Activated T-cell treated with anti-CD3 and anti-CD28 coated beads for 24 hours (primary cell): ENCODE results near the gene CCDC7.
"Not testable (repeated sequence)": the region's sequence is repeated elsewhere in the genome, so short reads cannot be mapped to it uniquely, and the experiment has no call there.

Experiments
- DNase-seq: peaks from one replicate; pipeline ENCODE4 v3.0.0-alpha.2; 2020; ENCODE audit warnings: low read depth

CCDC7 gene

DNA sequence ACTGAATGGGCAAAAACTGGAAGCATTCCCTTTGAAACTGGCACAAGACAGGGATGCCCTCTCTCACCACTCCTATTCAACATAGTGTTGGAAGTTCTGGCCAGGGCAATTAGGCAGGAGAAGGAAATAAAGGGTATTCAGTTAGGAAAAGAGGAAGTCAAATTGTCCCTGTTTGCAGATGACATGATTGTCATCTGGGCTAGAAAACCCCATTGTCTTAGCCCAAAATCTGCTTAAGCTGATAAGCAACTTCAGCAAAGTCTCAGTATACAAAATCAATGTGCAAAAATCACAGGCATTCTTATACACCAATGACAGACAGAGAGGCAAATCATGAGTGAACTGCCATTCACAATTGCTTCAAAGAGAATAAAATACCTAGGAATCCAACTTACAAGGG lies 116.8 kb downstream of the CCDC7 start:
- DNase-seq = not testable (repeated sequence)

DNA sequence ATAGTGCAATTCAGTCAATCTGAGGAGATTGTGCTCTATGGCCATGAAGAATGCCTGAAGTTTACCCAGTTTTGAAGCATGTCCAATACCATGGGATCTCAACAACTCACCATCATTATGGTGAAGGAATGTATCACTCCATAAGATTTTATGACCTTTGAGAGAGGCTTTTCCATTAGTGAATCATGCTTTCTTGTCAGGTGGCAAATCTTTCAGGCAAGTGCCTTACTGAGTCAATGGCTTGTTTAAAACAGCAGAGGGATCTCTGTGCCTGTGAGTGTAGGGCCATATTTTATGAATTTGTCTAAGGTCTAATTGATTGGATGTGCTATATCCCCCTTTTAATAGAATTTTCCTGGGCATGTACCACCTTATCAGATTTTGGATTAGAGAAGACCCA lies 131.5 kb downstream of the CCDC7 start:
- DNase-seq = no peak

DNA sequence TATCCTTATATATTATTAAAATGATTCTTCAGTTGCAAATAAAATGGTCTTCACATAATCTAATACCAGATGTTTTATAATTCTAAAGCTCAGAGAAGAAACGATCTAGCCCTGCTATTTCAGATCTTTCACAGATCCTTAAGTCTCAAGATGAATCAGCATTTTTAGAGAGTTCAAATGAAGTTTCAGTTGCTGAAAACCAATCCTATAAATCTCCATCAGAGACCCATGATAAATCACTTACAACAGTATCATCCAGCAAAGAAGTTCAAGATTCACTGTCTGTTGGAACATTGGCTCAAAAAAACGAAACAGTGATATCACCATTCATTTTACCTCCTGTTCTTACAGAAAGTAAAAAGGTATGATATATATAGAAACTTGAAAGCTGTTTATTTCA lies 137.0 kb downstream of the CCDC7 start:
- DNase-seq = no peak

DNA sequence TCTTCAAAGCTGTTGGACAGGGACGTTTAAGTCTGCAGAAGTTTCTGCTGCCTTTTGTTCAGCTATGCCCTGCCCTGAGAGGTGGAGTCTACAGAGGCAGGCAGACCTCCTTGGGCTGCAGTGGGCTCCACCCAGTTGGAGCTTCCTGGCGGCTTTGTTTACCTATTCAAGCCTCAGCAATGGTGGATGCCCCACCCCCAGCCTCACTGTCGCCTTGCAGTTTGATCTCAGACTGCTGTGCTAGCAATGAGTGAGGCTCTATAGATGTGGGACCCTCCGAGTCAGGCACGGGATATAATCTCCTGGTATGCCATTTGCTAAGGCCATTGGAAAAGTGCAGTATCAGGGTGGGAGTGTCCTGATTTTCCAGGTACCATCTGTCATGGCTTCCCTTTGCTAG lies 152.1 kb downstream of the CCDC7 start:
- not testable (repeated sequence) for DNase-seq

DNA sequence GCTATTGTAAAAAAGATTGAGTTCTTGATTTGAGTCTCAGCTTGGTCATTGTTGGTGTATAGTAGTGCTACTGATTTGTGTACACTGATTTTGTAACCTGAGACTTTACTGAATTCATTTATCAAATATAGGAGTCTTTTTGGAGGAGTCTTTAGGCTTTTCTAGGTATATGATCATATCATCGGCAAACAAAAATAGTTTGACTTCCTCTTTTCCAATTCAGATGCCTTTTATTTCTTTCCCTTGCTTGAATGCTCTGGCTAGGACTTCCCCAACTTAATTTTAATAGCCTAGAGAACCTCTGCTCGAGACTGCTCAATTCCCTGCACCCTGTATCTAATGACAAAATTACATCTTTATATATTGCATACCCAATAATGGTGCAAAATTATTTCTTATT lies 154.4 kb downstream of the CCDC7 start:
- no peak for DNase-seq

DNA sequence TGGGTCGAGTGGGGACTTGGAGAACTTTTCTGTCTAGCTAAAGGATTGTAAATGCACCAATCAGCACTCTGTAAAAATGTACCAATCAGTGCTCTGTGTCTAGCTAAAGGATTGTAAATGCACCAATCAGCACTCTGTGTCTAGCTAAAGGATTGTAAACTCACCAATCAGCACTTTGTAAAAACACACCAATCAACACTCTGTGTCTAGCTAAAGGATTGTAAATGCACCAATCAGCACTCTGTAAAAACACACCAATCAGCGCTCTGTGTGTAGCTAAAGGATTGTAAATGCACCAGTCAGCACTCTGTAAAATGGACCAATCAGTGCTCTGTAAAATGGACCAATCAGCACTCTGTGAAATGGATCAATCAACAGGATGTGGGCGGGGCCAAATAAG lies 155.6 kb downstream of the CCDC7 start:
- DNase-seq = not testable (repeated sequence)

DNA sequence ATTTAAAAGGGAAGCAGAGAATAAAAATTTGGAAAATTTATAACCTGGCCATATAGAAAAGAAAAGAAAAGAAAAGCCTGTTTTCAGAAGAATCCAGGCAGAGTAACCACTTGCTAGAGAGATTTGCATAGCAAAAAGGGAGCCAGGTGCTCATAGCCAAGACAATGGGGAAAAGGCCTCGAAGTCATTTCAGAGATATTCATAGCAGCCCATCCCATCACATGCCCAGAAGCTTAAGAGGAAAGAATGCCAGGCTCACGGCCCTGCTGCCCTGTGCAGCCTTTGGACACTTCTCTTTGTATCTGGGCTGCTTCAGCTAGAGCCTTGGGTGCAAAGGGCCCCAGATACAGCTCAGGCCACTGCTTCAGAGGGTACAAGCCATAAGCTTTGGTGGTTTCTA lies 159.8 kb downstream of the CCDC7 start:
- DNase-seq = no peak

DNA sequence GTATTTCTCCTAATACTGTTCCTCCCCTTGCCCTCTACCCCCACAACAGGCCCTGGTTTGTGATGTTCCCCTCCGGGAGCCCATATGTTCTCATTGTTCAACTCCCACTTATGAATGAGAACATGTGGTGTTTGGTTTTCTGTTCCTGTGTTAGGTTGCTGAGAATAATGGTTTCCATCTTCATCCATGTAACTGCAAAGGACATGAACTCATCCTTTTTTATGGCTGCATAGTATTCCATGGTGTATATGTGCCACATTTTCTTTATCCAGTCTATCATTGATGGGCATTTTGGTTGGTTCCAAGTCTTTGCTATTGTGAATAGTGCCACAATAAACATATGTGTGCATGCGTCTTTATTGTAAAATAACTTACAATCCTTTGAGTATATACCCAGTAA lies 164.6 kb downstream of the CCDC7 start:
- DNase-seq = not testable (repeated sequence)

DNA sequence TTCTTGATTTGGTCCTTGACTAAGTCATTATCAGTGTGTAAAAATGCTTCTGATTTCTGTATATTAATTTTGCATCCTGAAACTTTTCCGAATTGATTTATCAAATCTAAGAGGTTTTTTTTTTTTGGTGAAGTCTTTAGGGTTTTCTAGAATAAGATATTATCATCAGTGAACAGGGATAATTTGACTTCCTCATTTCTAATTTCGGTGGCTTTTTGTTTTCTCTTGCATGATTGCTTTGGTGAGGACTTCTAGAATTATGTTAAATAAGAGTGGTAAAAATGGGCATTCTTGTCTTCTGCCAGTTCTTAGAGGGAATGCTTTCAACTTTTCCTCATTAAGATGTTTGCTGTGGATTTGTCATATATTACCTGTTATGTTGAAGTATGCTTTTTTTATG lies 170.5 kb downstream of the CCDC7 start:
- DNase-seq = no peak

DNA sequence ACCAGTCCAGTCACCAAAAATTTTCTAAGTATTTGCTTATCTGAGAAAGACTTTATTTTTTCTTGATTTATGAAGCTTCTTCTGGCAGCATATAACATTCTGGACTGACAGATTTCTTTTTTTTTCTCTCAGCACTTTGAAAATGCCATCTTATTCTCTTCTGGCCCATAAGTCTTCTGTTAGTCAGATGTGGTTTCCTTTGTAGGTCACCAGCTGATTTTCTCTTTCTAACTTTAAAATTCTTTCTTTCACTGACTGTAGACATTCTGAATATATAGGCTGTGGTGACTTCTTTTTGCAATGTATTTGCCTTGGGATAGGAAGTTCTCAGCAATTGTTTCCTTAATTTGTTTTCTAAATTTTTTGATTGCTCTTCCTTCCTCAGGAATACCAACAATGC lies 172.5 kb downstream of the CCDC7 start:
- DNase-seq = no peak

DNA sequence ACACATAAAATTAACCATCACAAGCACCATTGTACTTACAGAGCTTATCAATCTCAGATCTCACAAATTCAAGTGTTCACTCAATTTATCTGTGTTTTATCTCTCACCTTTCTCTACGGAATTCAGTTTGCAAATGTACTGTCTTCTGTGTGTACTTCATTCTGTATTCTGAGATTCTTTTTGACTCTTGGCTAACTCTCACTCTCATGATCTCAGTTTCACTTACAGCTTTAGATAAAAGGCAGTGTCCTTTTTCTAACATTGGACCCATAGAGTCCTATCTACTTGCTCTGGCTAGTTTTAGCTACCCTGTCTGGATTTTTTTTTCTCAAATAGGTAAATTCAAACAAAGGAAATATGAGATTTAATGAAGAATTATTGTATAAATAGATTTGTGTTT lies 176.0 kb downstream of the CCDC7 start:
- no peak for DNase-seq

DNA sequence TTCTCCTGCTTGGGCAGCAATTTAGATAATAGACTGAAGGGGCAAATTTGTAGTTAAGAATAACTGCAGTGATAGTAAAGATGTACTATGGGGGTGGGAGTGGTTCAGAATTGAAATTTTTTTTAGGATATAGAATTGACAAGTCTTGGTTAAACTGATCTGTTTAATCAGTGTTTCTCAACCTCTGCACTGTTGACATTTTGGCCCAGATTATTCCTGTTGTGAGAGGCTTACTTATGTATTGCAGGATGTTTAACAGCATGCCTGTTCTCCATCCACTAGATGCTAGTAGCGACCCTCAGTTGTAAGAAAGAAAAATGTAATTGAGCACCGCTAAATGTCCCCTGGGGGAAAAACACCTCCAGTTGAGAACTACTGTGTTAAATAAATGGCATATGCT lies 176.5 kb downstream of the CCDC7 start:
- DNase-seq = no peak

DNA sequence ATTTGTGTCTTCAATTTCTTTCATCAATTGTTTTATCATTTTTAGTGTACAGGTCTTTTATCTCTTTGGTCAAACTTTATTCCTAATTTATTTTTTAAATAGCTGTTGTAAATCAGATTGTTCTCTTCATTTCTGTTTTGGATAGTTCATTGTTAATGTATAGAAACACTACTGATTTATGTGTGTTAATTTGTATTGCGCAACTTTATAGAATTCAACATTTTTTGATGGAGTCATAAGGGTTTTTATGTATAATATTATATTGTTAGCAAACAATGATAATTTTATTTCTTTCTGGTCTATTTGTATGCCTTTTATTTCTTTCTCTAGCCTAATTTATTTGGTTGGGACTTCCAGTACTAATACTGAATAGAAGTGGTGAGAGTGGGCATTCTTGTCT lies 181.2 kb downstream of the CCDC7 start:
- DNase-seq = no peak

DNA sequence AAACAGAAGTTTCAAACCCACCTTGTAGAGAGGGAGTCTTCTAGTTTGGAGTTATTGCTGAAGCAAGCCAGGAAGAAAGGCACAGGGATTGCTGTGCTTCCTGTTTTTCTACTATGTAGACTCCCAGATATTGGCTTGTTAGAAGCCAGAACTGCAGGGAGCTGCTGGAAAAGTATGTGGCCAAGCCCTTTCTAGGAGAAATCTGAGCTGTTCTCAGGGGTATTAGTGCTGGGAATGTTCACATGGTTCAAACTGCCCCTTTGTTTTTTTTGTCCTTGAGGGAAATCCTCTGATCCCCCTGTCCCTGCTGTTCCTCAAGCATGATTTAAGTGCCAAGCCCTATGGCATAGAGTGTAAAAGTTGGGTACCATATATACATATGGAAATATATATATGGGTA lies 184.0 kb downstream of the CCDC7 start:
- DNase-seq = no peak

DNA sequence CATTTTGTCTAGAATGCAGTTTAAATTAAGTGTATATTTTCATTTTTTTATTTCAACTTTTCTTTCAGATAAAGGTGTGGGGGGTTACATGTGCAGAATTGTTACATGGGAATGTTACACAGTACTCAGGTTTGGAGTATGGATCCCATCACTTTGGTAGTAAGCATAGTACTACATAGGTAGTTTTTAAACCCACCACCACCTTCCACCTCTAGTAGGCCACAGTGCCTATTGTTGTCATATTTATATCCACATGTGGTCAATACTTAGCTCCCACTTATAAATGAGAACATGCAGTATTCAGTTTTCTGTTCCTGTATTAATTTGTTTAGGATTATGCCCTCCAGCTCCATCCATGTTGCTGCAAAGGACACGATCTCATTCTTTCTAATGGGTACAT lies 200.6 kb downstream of the CCDC7 start:
- DNase-seq = no peak

DNA sequence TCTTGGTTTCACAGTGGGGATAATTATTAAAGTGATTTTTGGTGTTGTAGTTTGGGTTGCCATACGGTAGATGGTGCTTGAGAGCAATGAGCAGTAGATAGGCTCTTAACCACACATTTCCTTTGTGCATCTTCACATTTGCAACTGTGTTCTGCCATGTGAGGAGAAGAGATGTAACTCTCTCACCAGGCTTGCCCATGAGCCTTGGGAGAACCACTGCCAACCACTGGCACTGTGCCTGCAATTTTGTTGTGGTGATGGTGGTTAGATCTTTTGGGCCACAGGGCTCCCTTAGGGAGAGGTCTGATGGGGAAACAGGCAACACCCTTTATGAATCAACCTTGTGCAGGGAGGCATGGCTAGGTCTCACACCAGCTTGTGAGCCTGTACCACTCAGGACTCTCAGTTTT lies 204.3 kb downstream of the CCDC7 start:
- no peak for DNase-seq

DNA sequence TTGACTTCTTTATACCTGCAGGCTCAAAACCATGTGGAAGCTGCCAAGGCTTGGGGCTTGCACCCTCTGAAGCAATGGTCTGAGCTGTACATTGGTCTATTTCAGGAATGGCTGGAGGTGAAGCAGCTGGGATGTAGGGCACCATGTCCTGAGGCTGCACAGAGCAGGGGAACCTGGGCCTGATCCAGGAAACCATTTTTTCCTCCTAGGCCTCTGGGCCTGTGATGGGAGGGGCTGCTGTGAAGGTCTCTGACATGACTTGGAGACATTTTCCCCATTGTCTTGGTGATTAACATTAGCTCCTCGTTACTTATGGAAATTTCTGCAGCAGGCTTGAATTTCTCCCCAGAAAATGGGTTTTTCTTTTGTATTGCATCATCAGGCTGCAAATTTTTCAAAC lies 211.5 kb downstream of the CCDC7 start:
- not testable (repeated sequence) for DNase-seq

DNA sequence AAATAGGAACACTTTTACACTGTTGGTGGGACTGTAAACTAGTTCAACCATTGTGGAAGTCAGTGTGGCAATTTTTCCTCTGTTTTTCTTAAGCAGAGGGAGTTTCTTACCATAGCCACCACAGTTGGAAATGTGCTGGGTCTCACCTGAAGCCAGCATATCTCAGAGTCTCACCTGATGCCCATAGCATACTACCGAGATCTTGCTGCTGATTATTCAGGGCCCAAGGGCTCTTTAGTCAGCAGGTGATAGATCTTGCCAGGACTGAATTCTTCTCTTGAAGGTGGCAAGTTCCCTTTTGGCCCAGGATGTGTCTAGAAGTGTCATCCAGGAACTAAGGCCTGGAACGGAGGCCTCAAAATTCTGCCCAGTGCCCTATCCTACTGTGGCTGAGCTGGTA lies 215.4 kb downstream of the CCDC7 start:
- no peak for DNase-seq

DNA sequence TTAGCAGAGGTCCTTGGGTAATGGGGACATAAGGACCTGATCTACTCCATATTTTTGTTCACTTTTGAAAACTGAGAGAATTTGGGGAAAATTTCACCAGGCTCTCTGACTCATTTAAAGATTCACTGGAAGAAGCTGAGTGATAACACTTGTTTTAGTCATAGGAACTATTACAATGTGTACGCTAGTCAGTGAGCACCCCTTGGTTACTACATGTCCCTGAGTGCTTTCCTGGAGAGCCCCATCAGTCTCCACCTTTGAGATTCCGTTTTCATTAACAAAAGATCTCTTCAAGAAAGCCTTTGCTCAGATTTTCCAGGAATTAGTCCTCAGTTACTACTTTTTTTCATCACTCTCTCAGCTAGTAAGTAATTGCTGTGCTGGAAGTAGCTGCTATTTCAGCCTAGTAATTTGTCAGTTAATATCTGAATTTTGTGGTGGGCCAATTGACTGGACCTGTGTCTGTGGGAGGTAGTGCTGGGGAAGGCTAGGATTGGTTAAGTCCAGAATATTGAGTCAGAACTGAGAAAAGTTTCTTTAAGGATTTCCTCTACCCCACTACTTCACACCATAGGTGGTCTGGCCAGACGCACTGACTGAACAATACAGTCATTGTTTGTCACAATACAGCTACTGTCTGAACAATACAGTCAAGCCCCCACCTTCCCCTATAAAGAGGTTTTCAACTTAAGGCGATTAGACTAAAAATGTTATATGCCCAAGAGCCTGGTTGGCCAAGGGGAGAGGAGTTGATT lies 235.0 kb downstream of the CCDC7 start:
- DNase-seq = no peak

DNA sequence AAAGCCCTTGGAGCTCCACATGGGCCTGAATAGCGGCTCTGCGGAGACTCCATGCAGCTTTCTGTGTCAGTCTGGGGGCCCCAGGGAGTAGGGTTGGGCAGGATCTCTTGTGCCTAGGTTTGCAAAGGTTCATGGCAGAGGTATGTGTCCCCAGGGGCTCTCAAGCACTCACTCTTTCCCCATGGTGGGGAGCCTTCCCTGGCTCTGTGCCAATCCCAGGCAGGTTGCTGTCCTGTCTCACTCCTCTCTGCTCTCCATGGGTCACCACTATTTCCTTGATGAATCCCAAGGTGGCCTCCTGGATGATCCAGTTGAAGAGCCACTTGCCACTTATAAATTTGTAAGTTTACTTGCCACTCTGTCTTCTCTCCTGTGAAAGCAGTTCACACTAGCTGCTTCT lies 238.4 kb downstream of the CCDC7 start:
- DNase-seq = no peak

DNA sequence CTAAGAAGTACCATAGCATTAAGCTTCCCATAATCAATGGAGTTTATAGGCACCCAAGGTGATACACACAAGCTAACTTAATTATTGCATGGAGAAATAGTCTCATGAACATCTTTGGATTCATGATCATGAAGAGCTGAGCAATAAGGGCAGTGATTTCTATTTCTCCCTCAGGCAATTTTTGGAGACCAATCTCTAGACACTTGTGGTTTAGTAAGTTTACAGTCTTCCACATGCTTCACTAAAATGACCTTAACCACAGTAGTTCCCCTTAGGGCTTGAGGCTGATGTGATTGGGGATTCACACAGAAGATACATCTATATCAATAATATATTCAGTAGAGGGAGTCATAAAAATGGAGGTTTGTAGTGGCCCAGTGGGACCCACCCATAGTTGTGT lies 241.2 kb downstream of the CCDC7 start:
- no peak for DNase-seq

DNA sequence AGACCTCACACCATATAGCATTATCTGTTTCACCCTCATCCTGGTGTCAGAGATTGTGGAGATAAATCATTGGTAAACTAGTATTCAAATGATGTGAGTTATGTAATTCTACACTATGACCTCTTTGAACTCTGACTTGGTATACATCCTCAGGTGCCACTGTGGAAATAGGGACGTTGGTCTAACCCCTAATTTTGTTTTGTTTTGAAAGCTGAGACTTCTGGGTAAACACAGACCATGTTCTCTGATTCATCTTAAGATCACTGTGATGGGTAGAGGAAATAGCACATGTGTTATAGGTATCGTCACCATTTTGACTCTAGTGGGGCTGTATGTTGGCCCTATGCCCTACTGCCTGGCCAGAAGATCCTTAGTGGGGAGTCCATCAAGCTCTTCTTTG lies 241.6 kb downstream of the CCDC7 start:
- no peak for DNase-seq

DNA sequence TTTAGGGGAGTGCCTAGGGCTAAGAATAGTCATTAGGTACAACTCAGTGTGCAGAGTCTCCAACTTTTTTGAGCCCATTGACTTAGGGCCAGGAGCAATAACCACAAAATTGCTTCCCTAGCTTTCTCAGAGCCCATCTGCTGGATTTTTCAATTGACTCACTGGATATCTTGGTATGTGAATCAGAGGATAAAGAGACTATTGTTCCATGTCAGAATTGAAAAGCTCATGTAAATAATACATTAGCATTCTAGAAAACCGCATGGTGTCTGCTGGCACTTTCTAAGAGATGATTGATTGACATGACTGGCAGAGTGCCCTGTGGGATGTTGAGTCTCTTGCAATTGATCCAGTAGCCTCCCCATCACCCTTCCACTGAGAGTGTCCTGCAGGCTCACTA lies 246.2 kb downstream of the CCDC7 start:
- no peak for DNase-seq

DNA sequence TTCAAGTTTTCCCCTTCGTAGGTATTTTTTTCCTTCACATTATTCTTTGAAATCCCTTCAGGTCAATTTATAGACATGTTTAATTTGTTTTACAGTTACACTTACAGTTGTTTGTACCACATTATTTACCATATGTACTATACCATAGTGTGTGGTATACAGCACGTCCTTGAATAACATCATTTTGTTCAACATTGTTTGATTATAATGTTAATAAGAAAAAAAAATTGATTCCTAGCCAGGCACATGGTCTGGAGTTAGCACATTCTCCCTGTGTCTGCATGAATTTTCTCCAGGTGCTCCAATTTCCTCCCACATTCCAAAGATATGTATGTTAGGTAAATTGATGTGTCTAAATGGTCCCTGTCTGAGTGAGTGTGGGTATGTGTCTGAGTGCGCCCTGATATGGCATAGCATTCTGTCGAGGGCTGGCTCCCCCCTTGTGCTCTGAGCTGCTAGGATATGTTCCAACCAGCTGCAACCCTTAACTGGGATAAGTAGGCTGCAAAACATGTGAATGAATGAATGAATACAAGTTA lies 247.6 kb downstream of the CCDC7 start:
- DNase-seq = no peak
